SK-N-SH treated with all-trans-retinoic acid at 6 μM for 48 hours (cell line): ENCODE data around the gene SELENON.

Source experiments
- ESRRG ChIP-seq: fragments of 250-450 bp; sonication (Bioruptor Pico); IDR thresholded peaks from 2 replicates; pipeline ENCODE4 v1.6.1; 2021; ENCODE audit warnings: mild to moderate bottlenecking
- OSR1 ChIP-seq: fragments of 250-450 bp; sonication (Bioruptor Pico); IDR thresholded peaks from 2 replicates; pipeline ENCODE4 v1.8.0; 2022; ENCODE audit warnings: moderate library complexity, mild to moderate bottlenecking, inconsistent platforms
- PATZ1 ChIP-seq: fragments of 250-450 bp; sonication (Bioruptor Pico); IDR thresholded peaks from 2 replicates; pipeline ENCODE4 v1.8.0; 2020; ENCODE audit warnings: mild to moderate bottlenecking, moderate library complexity, borderline replicate concordance
- TOX ChIP-seq: fragments of 250-450 bp; sonication (Bioruptor Pico); IDR thresholded peaks from 2 replicates; pipeline ENCODE4 v1.8.0; 2021; ENCODE audit warnings: mild to moderate bottlenecking, moderate library complexity, borderline replicate concordance
- TSHZ2 ChIP-seq: fragments of 250-450 bp; sonication (Bioruptor Pico); IDR thresholded peaks from 2 replicates; pipeline ENCODE4 v1.5.0; 2020; ENCODE audit warnings: mild to moderate bottlenecking, moderate library complexity
- ZNF8 ChIP-seq: fragments of 450-650 bp; formaldehyde crosslinking; IDR thresholded peaks from 2 replicates; pipeline ENCODE4 v1.5.0; 2020; ENCODE audit warnings: mild to moderate bottlenecking, moderate library complexity
- TF ChIP-seq, protein P1 (sequence below): fragments of 250-450 bp; sonication (Bioruptor Pico); IDR thresholded peaks from 2 replicates; pipeline ENCODE4 v1.8.0; 2021; ENCODE audit warnings: low read depth, mild to moderate bottlenecking, moderate library complexity, borderline replicate concordance

GRCh38 chr1:25774206-25774803 is 25.7 kb upstream of the SELENON start:
- no peak for TF ChIP-seq PATZ1 (CRISPR knock-in tag)
- TF ChIP-seq, protein P1, sequence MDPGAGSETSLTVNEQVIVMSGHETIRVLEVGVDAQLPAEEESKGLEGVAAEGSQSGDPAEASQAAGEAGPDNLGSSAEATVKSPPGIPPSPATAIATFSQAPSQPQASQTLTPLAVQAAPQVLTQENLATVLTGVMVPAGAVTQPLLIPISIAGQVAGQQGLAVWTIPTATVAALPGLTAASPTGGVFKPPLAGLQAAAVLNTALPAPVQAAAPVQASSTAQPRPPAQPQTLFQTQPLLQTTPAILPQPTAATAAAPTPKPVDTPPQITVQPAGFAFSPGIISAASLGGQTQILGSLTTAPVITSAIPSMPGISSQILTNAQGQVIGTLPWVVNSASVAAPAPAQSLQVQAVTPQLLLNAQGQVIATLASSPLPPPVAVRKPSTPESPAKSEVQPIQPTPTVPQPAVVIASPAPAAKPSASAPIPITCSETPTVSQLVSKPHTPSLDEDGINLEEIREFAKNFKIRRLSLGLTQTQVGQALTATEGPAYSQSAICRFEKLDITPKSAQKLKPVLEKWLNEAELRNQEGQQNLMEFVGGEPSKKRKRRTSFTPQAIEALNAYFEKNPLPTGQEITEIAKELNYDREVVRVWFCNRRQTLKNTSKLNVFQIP (CRISPR knock-in tag) = no peak
- TF ChIP-seq ZNF8 = no peak
- no peak for TF ChIP-seq ESRRG (CRISPR knock-in tag)
- TF ChIP-seq OSR1 (CRISPR knock-in tag) = no peak
- TF ChIP-seq TSHZ2 (CRISPR knock-in tag) = no peak
- TF ChIP-seq TOX (CRISPR knock-in tag) = no peak
